Measurements from ENCODE around the gene HIVEP3. TPM values are rescaled to one million over a fixed set of nuclear protein-coding genes. Genes with fewer than 3 reads are reported as not detected.

HIVEP3 gene
- total RNA-seq, 1 experiment from 2014 or later = 0.17 TPM

DNA sequence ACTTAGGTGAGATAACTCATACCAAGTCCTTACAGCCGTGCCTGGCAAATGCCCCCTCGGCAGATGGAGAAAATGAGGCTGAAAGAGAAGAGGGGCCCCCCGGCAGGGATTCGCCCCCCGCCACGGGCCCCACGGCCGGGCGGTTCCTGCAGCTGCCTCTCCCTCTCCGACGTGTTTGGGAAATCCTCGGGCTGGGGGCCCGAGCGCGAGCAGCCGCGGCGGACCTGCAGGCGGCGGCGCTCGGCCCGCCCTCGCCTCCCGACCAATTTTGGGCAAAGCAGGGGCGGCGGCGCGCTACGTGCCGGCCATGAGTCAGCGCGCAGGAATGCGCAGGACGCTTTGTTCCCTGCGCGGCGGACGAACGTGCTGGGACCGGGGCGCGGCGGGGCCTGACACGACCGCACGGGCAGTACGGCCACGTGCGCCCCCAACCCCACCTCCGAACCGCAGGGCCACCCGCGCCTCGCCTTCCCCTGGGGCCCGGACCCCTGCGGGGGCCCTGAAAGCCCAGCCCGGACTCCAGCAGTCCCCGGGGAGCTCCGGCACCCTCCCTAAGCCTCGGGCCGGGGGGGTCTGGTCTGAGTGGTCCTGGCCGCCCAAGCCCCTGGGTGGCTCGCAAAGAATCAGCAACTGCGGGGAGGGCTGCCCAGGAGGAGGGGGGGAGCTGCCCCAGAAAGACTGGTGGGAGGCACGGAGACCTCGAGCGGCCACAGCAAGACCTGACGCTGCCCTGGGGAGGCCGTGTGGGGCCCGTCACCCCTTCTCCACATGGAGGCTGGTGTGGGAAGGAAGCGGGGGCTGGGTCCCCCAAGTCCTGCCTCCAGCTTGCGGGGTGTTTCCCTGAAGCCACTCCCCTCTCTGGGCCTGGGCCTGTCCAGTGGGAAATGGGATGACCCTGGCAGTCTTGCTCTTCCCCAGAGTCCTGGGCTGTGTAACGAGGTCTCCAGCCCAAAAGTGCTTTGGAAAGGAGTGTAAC is 422.4 kb downstream of the HIVEP3 start:
- DNase-seq (ENCODE audit: extremely low read depth, low read depth) = peak; percentile 34

DNA sequence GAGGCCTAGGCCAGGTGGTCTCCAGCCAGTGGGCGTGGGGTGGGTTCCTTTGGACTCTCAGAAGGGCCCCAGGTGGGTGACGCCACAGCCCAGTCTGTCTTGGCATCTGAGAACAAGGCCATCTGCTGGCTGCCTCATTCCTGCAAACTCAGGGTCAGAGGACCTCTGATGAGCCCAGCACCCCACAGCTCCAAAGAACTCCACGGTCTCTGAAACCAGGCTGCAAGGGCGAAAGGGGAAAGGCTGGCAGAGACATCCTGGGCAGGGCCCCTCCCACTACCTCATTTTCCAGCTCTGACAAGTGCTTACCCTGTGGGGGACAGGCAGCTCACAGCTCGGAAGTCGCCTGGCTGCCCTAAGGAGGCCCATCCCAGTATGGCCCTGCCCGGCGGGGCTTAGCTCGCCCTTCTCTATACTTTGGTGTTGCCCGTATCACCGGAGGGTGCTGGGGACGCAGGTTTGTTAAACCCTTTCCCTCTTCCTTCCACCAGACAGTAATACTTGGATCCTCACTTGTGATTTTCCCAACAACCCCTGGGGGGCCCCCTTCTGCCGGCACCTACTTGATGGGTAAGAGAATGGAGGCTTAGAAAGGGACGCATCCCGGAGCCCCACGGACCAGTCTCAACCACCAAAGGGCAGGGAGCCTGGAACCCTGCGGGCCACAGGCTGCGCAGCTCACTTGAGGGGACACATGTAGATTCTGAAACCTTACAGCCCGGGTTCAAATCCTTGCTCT is 423.3 kb downstream of the HIVEP3 start:
- DNase-seq (ENCODE audit: extremely low read depth, low read depth) = peak; percentile 30

DNA sequence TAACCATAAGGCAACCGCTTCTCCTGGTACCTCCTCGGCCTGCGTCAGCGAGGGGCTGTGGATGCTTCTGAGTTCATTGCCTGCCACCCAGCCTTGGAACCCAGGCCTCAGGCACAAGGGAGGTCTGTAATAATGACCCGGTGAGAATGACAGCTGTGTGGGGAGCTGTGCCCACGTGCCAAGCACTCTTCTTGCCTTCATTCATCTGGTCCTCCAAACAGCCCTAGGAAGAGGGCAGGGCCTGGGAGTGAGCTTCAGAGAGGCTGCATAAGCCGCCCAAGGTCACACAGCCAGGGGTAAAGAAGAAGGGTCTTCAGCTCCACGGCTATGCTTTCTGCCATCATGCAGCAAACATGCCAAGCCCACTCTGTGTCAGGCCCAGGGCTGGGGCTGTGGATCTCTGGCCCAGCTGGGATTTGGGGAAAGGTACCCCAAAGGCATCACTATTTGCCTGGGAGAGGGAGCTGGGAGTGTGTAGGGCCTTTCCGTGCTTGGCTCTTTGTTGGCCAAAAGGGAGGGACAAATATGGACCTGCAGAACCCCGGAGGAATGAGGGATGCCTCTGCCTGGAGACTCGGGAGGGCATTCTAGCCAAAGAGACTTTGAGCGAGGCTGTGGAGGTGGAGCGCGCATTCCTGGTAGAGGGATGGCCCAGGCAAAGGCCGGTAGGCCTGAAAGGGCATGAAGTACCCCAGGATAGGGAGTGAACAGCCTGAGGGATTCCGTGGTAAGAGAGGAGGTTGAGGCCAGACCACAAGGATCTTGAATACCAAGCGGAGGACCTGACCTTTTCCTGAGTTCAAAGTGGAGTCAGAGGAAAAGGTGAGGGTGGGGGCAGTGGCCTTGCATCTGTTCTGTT is 424.1 kb downstream of the HIVEP3 start:
- no peak for DNase-seq (ENCODE audit: extremely low read depth, low read depth)

DNA sequence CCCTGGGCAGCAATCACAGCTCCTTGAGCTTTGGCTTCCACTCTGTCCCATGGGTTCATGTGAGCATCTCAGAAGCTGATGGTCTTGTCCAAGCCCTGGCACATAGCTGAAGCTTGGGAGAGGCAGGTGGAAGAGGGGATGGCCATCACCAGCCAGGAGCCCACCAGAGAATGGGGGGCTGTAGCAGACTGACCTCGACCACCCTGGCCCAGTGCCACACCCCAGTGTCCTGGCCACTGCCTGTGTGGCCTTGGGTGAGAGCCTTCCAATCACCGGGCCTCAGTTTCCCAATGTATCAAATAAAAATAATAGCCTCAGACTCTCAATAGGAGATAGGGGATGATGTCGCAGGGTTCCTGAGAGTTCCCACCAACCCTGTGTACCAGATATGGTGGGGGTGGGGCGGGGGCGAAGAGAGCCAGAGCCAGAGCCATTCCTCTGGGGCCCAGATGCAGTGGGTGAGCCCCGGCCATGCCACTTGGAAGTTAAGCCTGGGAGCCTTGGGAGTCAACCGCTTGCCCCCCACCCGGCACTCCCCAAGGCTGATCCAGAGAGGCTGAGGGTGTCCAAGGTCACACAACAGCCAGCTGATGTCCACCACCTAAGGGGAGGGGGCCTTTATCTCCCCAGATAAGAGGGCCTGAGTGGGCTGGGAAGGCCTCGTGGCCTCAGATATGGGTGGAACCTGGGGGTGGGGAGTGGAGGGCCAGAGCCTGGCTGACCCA is 424.9 kb downstream of the HIVEP3 start:
- DNase-seq (ENCODE audit: extremely low read depth, low read depth) = no peak

DNA sequence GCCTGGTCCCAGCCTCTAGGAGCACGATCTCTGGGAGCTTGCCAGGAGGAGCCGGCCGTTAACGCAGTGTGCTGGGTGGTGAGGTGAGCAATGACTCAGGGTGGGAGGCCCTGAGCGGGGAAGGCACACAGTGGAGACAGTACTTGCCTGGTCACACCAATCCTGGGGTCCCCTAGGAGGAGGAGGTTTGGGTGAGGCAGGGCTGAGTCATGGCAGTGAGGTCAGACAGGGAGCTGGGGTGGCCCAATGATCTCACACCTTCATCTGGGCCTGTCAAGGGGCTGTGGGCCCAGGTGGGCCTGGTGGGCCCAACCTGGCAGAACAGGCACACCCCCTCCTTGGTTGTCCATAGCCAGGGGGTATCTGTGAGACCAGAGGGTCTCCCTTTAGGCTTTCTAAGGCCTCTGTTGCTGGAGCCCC is 425.6 kb downstream of the HIVEP3 start:
- no peak for DNase-seq (ENCODE audit: extremely low read depth, low read depth)

DNA sequence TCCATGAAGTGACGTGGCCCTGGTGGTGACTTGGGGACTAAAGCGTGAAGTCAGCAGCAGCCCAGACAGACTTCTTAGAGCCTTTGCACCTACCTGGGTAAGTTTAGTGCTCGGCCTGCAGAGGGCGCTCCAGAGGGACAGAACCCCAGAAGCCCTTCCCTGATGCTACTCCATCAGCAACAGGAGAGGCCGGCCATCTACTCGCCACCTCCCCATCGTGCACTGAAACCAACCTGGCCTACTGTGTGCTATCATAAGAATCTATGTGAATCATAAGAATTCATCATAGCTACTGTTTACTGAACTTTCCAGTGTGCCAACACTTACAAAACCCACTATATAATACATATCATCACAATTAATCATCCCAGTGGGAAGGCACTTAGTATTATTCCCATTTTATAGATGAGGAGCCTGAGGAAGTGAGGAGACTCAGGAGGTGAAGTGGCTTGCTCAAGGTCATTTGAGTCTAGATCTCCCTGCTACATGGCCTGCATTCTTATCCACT is 426.3 kb downstream of the HIVEP3 start:
- peak; percentile 19 for DNase-seq (ENCODE audit: extremely low read depth, low read depth)

DNA sequence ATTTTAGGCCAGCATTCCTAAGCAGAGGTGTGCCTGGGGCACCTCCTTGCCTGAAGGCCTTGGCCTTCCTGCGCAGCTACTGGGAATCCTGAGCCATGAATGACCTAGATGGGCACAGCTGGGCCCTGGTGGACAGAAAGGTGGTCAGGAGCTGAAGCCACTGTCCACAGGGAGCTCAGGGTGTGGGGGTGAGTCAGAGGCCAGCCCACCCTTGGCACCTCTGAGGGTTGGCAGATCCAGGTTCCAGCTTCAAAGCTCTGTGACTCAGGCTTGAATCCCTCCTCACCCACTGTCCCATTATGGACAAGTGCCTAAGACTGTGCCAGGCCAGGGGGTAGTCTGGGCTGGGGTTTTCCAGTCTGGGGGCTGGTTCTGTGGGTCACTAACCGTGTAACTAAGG is 427.8 kb downstream of the HIVEP3 start:
- DNase-seq (ENCODE audit: extremely low read depth, low read depth) = no peak

DNA sequence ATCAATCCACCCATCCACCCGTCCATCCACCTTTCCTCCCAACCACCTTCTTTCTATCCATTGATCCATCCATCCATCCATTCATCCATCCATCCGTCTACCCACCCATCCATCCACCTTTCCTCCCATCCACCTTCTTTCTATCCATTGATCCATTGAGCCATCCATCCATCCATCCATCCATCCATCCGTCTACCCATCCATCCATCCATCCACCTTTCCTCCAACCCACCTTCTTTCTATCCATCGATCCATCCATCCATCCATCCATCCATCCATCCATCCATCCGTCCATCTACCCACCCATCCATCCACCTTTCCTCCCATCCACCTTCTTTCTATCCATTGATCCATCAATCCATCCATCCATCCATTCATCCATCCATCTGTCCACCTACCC is 429.2 kb downstream of the HIVEP3 start:
- no peak for DNase-seq (ENCODE audit: extremely low read depth, low read depth)

DNA sequence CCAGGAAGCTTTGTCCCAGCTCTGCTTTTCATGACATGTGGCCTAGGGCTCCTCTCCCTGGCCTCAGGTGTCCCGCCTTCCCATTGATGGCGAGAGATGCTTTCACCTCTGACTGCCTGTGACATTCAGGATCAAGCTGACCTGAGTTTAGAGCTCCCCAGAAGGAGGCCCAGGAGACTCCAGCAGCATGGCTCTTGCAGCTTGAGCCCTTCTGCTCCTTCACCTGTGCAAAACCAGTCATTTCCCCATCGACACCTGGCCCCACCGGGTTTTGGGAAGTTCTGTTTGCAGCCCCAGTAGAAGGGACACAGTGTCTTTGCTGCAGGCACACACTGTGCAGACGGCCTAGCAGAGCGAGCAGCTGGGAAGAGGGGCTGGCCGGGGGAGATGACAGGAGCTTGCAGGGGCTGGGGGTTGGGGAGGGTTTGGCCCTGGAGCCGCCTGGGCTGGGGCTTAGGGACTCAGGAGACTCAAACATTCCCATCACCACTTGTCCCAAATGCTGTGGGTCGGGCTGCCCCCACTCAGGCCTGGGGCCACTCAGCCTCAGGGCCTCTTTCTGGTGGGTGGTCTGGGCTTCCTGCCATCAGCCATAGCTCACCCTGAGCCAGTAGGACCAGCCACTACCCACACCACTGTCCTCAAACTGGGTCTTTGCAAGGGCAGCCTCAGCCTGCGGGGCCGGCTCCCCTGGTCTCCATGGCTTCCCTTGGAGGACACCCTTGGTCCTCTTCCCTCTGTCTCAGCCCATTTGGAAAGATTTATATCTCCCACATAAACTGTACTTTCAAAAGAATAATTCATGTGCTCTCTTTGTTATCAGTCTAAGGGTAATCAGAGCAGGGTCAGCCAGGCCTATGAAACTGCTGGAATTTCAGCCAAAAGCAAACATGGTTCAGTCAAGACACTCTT is 430.4 kb downstream of the HIVEP3 start:
- no peak for DNase-seq (ENCODE audit: extremely low read depth, low read depth)

DNA sequence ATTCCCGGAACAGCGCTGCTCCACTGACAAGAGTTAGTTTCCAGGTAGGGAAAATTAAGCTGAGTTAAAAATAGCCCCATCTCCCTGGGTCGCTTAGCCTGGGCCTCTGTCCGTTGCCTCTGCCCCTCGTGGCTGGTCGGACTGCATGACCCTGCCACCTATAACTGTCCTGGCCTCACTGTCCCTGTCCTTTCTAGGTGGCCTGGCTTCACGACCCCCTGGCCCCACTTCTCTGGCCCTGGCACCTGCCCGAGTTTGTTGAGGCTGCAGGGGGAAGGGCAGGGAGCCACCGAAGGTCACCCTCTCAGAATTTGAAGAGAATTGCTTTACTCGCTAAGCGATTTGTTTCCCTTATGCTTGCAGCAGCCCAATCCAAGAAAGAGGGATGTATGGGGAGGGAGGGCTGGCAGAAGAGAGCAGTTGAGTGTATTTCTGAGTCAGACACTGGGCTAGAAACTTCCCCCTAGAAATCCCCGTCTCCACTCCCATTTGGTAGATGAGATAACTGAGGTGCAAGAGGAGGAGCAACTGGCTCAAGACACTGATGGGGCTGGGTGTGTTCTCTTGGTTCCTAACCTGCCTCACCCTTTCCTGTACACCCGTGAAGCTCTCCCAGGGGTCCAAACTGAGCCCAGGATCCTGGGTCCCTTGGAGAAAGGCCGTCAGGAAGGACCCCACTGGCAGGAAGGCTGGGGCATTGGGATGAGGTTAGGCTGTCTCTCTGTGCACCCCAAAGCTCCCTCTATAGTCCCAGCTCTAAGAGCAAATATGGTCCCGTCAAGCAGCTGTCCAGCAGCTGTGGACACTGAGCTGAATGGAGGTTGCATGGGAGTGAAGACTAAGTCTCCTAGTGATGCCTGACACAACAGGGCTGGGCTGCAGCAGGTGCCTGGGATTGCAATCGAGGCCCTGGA is 431.3 kb downstream of the HIVEP3 start:
- no peak for DNase-seq (ENCODE audit: extremely low read depth, low read depth)

DNA sequence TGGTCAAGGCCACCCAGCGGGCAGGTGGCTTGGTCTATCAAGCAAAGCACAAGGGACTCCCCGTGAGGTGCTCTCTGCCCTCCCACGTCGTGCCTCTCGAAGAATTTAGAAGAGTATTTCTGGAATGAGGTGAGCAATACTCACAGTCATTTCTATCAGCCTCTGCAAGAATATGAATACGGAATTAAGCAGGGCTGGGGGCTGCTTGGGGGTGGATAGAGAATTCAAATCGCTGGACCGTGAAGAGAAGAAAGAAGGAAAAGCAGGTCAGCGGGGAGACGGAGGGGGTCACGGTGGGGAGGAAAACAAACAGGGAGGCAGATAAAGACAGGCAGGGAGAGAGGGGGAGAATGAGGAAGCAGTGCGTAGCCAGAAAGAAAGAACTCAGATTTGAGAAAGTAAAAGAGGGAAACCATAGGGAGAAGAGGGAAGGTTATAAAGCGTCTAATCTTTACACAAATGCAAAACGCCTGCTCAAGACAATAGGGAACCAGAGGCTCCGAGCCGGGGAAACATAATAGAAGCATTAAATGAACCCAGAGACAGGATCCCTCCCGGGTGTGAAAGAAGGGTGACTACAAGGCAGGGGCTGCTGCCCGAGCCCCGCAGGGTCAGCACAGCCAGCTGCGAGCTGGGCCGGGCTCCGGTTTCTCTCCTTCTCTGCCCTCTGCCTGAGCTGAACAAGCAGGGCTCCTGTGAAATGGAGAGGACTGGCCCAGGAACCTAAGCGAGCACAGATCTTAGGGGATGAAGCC is 432.2 kb downstream of the HIVEP3 start:
- no peak for DNase-seq (ENCODE audit: extremely low read depth, low read depth)

DNA sequence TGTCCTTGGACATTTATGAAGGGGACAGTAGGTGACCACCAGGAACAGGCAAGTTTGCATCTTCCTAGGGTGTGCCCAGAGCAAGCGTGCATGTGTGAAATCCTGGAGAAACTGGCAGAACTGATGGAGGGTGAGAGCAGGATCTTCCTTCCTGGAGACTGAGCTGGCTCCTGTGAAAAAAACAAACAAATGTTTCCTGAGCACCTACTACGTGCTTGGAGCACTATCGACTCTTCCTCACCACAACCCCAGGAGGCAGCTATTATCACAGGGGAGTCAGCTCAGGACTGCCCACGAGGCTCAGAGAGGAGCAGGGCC is 432.7 kb downstream of the HIVEP3 start:
- no peak for DNase-seq (ENCODE audit: extremely low read depth, low read depth)

DNA sequence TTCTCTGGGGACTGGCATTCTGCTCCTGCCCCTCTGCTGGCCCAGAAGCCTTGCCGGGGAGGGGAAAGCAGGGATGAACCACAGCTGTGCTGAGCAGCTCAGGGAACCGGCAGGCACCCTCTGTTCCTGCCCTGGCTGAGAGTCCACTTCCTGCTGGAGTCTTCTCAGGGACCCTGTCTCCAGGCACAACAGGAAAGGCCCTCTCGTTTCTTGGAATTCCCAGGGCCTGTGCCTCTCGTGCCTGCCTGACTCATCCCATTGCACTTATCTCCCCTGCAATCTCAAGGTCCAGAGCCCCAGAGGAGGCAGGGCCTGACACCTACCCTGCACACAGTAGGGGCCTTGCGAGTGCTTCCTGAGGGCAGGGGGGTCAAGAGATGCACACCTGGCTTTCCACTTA is 433.1 kb downstream of the HIVEP3 start:
- no peak for DNase-seq (ENCODE audit: extremely low read depth, low read depth)

DNA sequence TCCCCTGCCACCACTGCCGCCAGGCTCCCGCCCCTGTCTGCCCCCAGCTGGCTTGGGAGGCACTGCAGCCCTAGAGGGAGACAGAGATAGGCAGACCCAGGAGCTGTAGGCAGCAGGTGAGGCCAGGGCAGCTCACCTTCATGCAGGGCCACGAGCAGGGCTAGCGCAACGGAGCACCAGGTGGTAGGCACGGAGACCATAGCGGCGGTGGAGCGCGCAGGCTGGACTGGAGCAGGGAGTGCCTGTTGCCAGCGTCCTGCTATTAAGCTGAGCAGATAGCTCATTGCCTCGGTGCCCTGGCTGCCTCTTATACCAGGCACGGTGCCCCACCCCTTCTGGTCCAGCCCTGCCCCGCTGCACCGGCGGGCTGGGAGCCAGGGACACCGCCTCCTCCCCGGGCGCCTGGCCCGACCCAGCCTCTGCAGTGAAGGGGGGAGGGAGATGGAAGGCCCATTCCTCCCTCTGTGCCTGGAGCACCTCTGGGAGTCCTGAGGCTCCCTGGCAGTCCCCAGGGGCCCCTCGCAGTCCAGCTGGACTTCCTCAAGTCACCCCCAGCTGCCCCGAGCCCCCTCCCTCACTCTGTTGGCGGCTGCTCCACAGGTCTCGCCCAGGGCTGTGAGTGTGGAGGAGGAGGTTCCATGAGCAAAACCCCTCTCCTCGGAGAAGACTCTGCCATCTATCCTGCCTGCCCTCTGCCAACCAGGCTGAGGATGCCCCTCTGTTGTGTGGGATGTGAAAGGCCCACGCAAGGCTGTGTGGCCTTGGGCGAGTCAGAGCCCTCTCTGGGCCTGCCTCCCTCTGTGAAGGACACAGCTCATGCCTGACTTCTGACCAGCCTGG is 434.1 kb downstream of the HIVEP3 start, which contains the start of gene EDN2:
Gene EDN2, minus strand, starts transcription at position 282 of the 840 bp plus-strand sequence. Its CDS starts 82 bp downstream, at position 200.
- no peak for DNase-seq (ENCODE audit: extremely low read depth, low read depth)

DNA sequence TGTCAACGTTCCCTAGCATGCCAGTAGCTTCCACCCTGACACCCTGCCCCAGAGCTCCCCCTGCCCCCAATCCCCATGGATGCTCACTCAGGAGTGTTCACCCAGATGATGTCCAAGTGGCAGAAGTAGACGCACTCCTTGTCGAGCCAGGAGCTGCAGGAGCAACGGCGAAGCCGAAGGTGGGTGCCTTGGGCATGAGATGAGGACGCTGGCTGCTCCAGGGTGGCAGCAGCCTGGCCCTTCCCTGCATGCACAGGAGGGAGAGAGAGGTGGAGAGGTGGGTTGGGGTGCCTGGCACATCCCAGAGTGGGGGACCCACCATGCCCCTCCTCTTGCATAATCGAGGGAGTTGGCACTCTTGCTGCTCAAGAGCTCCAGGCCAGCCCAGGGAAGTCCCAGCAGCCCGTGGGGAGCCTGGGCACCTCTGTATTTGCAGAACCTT is 434.7 kb downstream of the HIVEP3 start:
- no peak for DNase-seq (ENCODE audit: extremely low read depth, low read depth)

Data from NCI-H460 (cell line).